Measurements from ENCODE around the gene HELZ2. TPM values are rescaled to one million over a fixed set of nuclear protein-coding genes. Genes with fewer than 3 reads are reported as not detected.

The HELZ2 gene
- total and polyA plus RNA-seq, 2 donors from 2014 or later = 3.2 to 40.7 TPM

GRCh38 chr20:63574829-63575743 lies 1.0 kb upstream of the HELZ2 start:
- H3K27ac ChIP-seq (ENCODE audit: low read depth in 2 of 2, low read length in 2 of 2) = no peak overlapping the region
- no peak overlapping the region for H3K9ac ChIP-seq (ENCODE audit: low read length in 3 of 3)
- H3K4me3 ChIP-seq (ENCODE audit: low read length in 3 of 3) = no peak overlapping the region
- DNase-seq (peak in 2 of 5 donors; percentile 52 to 72), FAIRE-seq (no peak)
- TF ChIP-seq CTCF (IDR thresholded peaks at IDR 0.05; ENCODE audit: borderline replicate concordance, extremely low read depth, insufficient read depth) = no peak
- no peaks in the 10 kb centered on the region for H3K27me3 ChIP-seq (ENCODE audit: control insufficient read depth, insufficient read depth, low read length)
- H3K9me3 ChIP-seq (ENCODE audit: control insufficient read depth in 2 of 3, insufficient read depth in 1 of 3, low read length in 3 of 3) = no peaks in the 10 kb centered on the region
- intact Hi-C loops (cut with DNase I) = no loop called here
- H3K4me1 ChIP-seq (ENCODE audit: control insufficient read depth in 2 of 3, insufficient read depth in 2 of 3, low read depth in 1 of 3, low read length in 3 of 3) = peaks cover 0 to 10% (median 0%) of the 10 kb centered on the region in 3 donors
- H3K36me3 ChIP-seq (ENCODE audit: control insufficient read depth in 2 of 3, insufficient read depth in 3 of 3, low read length in 3 of 3) = no peaks in the 10 kb centered on the region

GRCh38 chr20:63573647-63574131 lies 350 bp downstream of the HELZ2 start:
- peaks cover 0 to 10% (median 0%) of the 10 kb centered on the region in 3 donors for H3K4me1 ChIP-seq (ENCODE audit: control insufficient read depth in 2 of 3, insufficient read depth in 2 of 3, low read depth in 1 of 3, low read length in 3 of 3)
- no peak for FAIRE-seq
- TF ChIP-seq CTCF (IDR thresholded peaks at IDR 0.05; ENCODE audit: borderline replicate concordance, extremely low read depth, insufficient read depth) = no peak
- DNase-seq = peak in 3 of 5 donors; percentile 22 to 66 (median 26)
- no peak overlapping the region for H3K27ac ChIP-seq (ENCODE audit: low read depth in 2 of 2, low read length in 2 of 2)
- no peaks in the 10 kb centered on the region for H3K9me3 ChIP-seq (ENCODE audit: control insufficient read depth in 2 of 3, insufficient read depth in 1 of 3, low read length in 3 of 3)
- H3K27me3 ChIP-seq (ENCODE audit: control insufficient read depth, insufficient read depth, low read length) = no peaks in the 10 kb centered on the region
- H3K9ac ChIP-seq (ENCODE audit: low read length in 3 of 3) = peak overlapping the region in 2 of 3 donors; percentile 89 to 94
- H3K36me3 ChIP-seq (ENCODE audit: control insufficient read depth in 2 of 3, insufficient read depth in 3 of 3, low read length in 3 of 3) = no peaks in the 10 kb centered on the region
- intact Hi-C loops (cut with DNase I) = no loop called here
- peak overlapping the region; percentile 50 to 87 (median 75) for H3K4me3 ChIP-seq (ENCODE audit: low read length in 3 of 3)

- peak overlapping the region in 2 of 3 donors; percentile 75 to 87 for H3K4me3 ChIP-seq (ENCODE audit: low read length in 3 of 3)
- FAIRE-seq (no peak), DNase-seq (peak in 3 of 5 donors; percentile 33 to 66 (median 48))
- H3K9ac ChIP-seq (ENCODE audit: low read length in 3 of 3) = peak overlapping the region in 2 of 3 donors; percentile 89 to 94
- H3K4me1 ChIP-seq (ENCODE audit: control insufficient read depth in 2 of 3, insufficient read depth in 2 of 3, low read depth in 1 of 3, low read length in 3 of 3) = peaks cover 0 to 10% (median 0%) of the 10 kb centered on the region in 3 donors
- no peaks in the 10 kb centered on the region for H3K9me3 ChIP-seq (ENCODE audit: control insufficient read depth in 2 of 3, insufficient read depth in 1 of 3, low read length in 3 of 3)
- H3K36me3 ChIP-seq (ENCODE audit: control insufficient read depth in 2 of 3, insufficient read depth in 3 of 3, low read length in 3 of 3) = no peaks in the 10 kb centered on the region
- intact Hi-C loops (cut with DNase I) = no loop called here
- H3K27ac ChIP-seq (ENCODE audit: low read depth in 2 of 2, low read length in 2 of 2) = no peak overlapping the region
- no peak for TF ChIP-seq CTCF (IDR thresholded peaks at IDR 0.05; ENCODE audit: borderline replicate concordance, extremely low read depth, insufficient read depth)
- no peaks in the 10 kb centered on the region for H3K27me3 ChIP-seq (ENCODE audit: control insufficient read depth, insufficient read depth, low read length)
Observed at GRCh38 chr20:63572788-63573646, 1.0 kb downstream of the HELZ2 start.
